ENCODE data around the gene RNASE12. TPM values are rescaled to one million over a fixed set of nuclear protein-coding genes. Genes with fewer than 3 reads are reported as not detected.

RNASE12 gene
- total and polyA plus RNA-seq, 9 of the 15 experiments (the other 6 are each of a cell fraction or from before 2014, with no cell fraction given) = 0.24 TPM; not detected in 8

GRCh38 chr14:20546877-20547276 is 44.3 kb downstream of the RNASE12 start (continued):
- TF ChIP-seq ZFP91 (CRISPR knock-in tag; IDR thresholded peaks at IDR 0.05) (no peak), ZBTB33 (CRISPR knock-in tag; IDR thresholded peaks at IDR 0.05) (no peak), ZSCAN32 (CRISPR knock-in tag; IDR thresholded peaks at IDR 0.05) (no peak), CEBPG (CRISPR knock-in tag; IDR thresholded peaks at IDR 0.05) (no peak), CEBPG (tag; conservative IDR thresholded peaks at IDR 0.05 in 1 of 2, IDR thresholded peaks at IDR 0.05 in 1 of 2) (0 out of 4 replicates have a peak, but pooled peaks of 1 of the 2 experiments have one; percentile 24), CEBPB (tag; IDR thresholded peaks at IDR 0.05) (no peak), FOS (IDR thresholded peaks at IDR 0.05; ENCODE audit: extremely low read depth, insufficient read length) (no peak), FOXJ3 (CRISPR knock-in tag; IDR thresholded peaks at IDR 0.05) (no peak), TEAD1 (CRISPR knock-in tag; IDR thresholded peaks at IDR 0.05) (no peak), SIRT6 (IDR thresholded peaks at IDR 0.05; ENCODE audit: low read depth, low read length) (no peak), ILF3 (IDR thresholded peaks at IDR 0.05; ENCODE audit: borderline replicate concordance) (no peak), PYGO2 (tag; IDR thresholded peaks at IDR 0.05) (no peak)
- TF ChIP-seq, protein P1, sequence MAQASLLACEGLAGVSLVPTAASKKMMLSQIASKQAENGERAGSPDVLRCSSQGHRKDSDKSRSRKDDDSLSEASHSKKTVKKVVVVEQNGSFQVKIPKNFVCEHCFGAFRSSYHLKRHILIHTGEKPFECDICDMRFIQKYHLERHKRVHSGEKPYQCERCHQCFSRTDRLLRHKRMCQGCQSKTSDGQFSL (CRISPR knock-in tag; IDR thresholded peaks at IDR 0.05) = no peak
- TF ChIP-seq, protein P1 (tag; IDR thresholded peaks at IDR 0.05) = no peak
- TF ChIP-seq, protein P2, sequence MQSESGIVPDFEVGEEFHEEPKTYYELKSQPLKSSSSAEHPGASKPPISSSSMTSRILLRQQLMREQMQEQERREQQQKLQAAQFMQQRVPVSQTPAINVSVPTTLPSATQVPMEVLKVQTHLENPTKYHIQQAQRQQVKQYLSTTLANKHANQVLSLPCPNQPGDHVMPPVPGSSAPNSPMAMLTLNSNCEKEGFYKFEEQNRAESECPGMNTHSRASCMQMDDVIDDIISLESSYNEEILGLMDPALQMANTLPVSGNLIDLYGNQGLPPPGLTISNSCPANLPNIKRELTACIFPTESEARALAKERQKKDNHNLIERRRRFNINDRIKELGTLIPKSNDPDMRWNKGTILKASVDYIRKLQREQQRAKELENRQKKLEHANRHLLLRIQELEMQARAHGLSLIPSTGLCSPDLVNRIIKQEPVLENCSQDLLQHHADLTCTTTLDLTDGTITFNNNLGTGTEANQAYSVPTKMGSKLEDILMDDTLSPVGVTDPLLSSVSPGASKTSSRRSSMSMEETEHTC (IDR thresholded peaks at IDR 0.05) = no peak
- TF ChIP-seq, protein P3, sequence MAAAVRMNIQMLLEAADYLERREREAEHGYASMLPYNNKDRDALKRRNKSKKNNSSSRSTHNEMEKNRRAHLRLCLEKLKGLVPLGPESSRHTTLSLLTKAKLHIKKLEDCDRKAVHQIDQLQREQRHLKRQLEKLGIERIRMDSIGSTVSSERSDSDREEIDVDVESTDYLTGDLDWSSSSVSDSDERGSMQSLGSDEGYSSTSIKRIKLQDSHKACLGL (CRISPR knock-in tag; IDR thresholded peaks at IDR 0.05; ENCODE audit: borderline replicate concordance, poor library complexity, severe bottlenecking) = no peak
- TF ChIP-seq, protein P4, sequence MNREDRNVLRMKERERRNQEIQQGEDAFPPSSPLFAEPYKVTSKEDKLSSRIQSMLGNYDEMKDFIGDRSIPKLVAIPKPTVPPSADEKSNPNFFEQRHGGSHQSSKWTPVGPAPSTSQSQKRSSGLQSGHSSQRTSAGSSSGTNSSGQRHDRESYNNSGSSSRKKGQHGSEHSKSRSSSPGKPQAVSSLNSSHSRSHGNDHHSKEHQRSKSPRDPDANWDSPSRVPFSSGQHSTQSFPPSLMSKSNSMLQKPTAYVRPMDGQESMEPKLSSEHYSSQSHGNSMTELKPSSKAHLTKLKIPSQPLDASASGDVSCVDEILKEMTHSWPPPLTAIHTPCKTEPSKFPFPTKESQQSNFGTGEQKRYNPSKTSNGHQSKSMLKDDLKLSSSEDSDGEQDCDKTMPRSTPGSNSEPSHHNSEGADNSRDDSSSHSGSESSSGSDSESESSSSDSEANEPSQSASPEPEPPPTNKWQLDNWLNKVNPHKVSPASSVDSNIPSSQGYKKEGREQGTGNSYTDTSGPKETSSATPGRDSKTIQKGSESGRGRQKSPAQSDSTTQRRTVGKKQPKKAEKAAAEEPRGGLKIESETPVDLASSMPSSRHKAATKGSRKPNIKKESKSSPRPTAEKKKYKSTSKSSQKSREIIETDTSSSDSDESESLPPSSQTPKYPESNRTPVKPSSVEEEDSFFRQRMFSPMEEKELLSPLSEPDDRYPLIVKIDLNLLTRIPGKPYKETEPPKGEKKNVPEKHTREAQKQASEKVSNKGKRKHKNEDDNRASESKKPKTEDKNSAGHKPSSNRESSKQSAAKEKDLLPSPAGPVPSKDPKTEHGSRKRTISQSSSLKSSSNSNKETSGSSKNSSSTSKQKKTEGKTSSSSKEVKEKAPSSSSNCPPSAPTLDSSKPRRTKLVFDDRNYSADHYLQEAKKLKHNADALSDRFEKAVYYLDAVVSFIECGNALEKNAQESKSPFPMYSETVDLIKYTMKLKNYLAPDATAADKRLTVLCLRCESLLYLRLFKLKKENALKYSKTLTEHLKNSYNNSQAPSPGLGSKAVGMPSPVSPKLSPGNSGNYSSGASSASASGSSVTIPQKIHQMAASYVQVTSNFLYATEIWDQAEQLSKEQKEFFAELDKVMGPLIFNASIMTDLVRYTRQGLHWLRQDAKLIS (CRISPR knock-in tag; IDR thresholded peaks at IDR 0.05) = no peak

All from K562 (cell line).